Left hindlimb (tissue), 1 donor: ENCODE measurements around the gene TXLNB.
A peak's percentile ranks its signal among the peaks of the same experiment; 100 is the strongest.
"Not testable (repeated sequence)": the region's sequence is repeated elsewhere in the genome, so short reads cannot be mapped to it uniquely, and the experiment has no call there.

Experiments
- DNase-seq: peaks from one replicate; pipeline ENCODE4 v3.0.0-alpha.2; 2018

The TXLNB gene

DNA sequence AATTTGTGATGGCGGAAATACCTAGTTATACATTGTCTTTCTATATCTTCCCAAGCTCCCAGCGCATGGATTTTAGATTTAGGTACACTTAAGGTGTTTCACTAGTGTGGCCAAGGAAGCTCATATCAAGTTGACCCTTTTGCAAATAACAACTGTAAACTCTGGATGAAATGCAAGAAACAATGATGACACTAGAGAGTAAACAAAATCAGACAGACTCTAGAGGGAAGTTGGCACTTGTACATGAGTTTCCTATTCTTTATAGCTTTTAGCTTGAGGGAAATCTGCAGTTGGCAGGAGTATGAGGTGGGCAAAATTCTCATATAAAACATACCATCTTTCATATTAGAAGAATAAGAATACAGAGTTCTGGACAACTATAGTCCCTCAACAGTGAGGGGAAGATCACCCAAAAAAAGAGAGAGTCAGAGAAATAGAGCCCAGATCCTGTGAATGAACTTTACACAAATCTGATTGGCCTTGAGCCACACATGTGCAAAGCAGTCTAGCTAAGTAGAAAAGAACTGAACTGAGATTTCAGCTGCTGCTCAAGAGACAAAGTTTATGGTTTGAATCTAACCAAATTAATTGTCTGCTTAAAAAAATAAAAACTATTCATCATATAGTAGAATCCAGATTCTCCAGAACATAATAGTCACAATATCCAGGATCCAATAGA is 26.1 kb downstream of the TXLNB start:
- no peak for DNase-seq

GRCh38 chr6:139262519-139263300 is 29.1 kb downstream of the TXLNB start:
- DNase-seq, result no peak

GRCh38 chr6:139257821-139258398 is 33.9 kb downstream of the TXLNB start:
- no peak for DNase-seq

GRCh38 chr6:139257291-139257690 is 34.5 kb downstream of the TXLNB start:
- DNase-seq, result no peak

DNA sequence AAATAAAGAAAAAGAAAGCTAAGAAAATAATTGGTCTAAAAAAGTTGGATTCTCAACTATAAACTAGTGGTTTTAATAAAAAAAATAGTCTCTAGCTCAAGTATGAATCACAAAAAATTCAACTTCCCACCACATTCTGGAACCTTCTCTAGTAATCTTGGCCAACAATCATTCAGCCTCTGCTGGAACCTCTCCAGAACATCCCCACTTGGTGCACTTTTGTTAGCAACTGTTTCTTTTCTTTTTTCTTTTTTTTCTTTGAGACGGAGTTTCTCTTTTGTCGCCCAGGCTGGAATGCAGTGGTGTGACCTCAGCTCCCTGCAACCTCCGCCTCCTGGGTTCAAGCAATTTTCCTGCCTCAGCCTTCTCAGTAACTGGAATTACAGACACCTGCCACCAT is 35.7 kb downstream of the TXLNB start:
- DNase-seq, result peak; percentile 59

- DNase-seq, result no peak
Observed at GRCh38 chr6:139254196-139254595, 37.6 kb downstream of the TXLNB start.

DNA sequence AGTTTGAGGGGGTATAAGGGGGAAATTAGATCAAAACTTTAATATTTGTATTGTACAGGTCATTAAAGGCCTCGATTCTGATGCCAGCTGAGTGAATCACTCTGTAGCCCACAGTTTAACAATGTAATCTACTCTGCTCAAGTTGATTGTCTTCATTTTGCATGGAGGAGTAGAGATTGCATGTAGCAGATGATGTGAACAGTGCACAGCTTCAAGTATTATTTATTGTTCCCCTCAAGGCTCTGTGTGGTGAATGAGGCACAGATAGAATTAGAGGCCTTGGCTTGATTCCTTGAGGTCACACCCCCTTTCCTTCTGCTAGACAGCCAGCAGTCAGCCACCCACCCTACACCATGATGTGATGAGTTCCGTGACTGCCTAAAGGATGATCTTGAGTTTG is 38.1 kb downstream of the TXLNB start:
- DNase-seq, result no peak

DNA sequence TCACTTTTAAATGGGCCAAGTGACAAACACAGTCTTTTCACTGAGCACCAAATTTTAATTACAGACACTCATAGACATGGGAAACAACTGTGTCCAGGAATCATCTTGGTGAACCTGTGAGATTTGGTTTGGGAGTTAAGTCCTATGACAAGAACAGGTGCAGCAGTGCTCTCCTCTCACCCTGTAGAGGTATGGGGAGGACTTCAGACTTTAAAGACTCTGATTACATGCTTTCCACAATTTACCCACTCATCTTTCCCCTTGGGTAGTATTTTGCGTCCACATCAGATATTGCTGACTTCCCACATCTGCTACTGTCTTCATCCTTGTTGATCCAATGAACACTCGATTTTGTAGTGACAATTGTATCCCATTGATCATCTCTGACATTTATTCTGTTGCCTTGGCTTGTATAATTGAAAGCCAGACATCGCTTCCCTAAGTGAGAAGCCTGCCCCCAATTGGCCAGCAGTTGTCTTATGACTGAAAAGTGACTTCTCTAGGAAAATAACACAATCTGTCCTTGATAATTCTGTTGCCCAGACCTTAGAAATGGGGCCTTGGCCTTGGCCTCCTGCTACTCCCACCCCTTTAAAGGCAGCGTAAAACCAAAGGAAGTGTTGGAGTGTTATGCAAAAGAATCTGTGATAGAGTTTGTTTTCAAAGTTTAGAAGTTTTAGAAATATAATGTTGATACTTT is 40.0 kb downstream of the TXLNB start:
- DNase-seq, result no peak

DNA sequence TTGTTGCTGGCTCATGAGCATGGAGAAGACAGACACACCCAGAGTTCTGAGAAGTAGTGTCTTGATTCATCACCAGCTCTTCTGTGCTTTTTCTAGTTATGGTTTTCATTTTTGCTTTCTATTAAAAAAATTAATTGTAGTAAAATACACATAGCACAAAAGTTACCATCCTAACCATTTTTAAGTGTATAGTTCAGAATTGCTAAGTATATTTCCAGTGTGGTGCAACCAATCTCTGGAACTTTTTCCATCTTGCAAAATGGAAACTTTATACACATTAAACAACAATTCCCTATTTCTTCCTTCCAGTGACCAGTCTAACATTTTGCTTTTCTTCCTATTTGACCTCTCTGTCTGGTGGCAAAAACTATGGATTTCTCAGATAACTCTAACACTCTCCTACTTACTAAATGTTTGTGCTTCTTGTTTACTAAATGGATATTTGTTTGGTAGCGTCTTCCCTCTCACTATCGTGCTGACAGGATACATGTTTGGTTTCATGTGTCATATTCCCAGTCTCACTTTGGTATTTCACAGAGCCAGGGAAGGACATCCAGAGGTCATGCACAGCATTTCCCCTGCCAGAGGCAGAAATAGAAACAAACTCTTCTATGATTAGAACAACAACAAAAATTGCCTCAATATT is 40.6 kb downstream of the TXLNB start:
- no peak for DNase-seq

DNA sequence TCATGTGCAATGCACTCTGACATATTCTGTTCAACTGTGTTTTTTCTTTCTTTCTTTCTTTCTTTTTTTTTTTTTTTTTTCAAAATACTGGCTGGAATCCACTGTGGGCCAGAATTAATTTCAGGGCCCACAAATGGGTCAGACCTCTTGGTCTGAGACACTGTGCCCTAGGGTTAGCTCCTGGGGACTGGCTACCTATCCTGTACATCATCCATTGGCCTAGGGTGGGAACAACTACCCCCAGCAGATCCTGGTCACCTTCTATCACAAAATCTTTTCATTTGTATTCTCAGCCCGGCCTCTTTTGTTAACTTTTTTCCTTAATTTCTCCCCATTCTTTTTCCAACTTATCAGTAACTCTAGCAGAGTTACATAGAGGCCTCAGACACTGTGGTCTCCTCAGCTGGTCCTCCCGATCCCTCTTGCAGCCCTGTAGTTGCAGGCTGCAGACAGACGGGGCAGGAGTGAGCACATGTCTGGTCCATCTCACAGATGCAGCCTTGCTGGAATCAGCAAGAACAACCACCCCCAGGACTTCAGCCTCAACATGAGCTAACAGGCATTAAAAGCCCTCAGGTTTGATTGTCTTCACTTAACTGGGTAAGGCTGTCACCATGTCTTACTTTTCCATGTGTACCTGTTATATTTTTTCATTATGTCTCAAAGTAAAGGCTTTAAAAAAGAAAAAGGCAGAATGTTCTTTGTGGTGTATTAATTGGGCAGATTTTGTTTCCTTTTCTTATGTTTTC is 41.3 kb downstream of the TXLNB start:
- no peak for DNase-seq

DNA sequence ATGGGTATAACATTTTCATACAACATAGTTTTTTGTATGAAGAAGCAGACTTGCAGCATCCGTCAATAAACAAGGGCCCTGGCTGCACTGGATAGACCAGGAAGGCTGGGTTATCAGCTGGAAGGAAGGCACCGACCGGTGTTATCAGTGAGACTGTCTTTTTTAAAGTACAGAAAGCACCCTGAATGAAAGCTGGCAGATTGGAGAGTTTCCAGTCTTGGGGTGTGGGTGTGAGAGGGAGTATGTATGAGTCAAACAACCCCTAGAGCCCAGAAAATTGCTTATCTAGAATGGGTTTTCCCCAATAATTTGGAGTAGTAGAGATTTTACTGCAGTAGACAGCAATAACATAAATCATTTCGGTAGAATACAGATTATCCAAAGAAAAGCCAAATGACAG is 42.4 kb downstream of the TXLNB start:
- no peak for DNase-seq

- no peak for DNase-seq
Observed at GRCh38 chr6:139248911-139249310, 42.9 kb downstream of the TXLNB start.

- no peak for DNase-seq
Observed at GRCh38 chr6:139247618-139248017, 44.2 kb downstream of the TXLNB start.

DNA sequence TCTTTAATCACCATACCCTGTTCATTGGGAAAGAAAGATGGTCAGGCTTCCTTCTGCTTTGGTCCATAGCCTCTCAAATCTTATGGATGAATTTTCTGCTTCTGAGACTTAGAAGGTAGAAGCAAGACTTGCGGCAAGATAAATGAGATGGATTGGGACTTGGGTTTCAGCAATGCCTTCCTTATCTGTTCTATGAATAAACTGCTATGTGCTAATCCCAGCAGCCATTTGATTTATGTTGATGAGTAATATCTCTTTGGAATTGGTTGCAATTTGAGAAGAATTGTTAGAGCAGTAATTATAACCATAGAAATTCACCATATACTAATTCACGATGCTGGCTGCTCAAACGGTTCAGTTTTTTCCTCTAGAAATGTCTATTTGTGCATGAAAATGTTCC is 48.3 kb downstream of the TXLNB start:
- no peak for DNase-seq

DNA sequence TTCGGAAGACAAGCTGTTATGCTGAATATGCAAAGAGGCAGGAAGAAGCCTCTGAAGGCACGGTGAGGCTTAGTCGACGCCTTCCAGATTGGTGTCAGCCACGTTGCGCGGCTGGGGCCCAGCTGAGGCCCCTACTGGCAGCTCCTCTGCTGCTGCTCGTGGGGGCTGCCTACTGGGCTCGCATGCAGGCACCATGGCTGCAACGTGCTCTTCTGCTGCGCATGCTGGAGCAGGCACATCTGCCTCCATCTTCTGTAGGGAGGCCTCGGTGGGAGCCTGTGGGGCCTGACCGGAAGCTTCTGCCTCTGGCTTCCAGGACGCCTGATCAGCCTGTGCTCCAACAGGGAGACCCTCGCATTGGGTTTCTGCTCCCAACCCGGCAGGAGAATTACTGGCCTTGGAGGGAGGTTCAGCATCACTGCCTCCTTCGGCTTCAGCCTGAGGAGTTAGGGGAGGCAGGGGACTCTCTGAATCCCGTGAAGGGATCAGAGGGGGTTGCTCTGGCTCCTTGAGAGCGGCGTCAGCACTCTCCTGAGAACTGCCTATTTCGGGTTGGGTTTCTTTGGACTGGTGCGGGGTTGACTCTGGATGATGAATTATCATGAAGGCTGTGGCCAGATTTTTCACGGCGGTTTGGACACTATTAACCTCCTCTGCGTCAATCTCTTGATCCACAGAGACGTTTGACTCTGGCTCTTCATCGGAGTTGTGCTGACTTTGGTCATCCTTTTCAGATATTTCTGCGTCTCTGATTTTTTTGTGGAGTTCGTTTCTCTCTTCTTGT is 49.1 kb downstream of the TXLNB start:
- no peak for DNase-seq

- DNase-seq, result peak; percentile 69
Observed at GRCh38 chr6:139240161-139241010, 51.4 kb downstream of the TXLNB start.

DNA sequence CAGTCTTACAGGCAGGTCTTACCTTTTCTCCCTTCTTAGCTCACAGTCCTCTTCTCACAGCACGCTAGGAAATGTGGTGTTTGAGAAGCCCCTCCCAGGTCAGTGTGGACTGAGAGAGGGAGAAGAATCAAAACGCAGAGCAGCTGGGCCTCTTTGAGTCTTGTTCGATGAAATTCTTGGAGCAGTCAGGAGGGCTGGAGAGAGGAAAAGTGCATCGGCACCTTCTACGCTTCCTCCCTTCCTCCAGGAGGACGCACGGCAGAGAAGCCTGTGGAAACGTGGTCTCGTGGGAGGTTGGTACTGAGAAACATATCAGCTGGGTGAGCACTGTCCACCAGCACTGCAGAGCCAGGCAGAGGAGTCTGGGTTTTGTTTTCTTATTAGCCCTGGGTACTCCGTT is 52.7 kb downstream of the TXLNB start:
- DNase-seq, result no peak

GRCh38 chr6:139236105-139236504 is 55.7 kb downstream of the TXLNB start:
- DNase-seq, result no peak

DNA sequence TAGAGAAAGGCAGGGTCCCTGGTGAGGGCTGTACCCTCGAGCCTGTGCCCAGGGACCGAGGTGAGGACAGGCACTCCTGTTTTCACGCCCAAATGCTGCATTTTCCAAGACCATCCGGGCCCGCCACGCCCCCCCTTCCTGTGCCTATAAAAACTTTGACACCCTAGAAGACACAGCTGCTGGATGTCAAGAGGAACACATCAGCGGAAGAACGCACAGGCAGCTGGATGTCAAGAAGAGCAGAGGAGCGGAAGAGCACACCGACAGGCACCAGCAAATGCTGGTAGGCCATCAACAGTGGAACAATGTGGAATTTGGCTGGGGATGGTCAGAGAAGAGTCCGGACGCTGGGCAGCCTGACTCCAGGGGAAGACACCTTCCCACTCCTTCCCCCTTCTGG is 56.1 kb downstream of the TXLNB start:
- no peak for DNase-seq

DNA sequence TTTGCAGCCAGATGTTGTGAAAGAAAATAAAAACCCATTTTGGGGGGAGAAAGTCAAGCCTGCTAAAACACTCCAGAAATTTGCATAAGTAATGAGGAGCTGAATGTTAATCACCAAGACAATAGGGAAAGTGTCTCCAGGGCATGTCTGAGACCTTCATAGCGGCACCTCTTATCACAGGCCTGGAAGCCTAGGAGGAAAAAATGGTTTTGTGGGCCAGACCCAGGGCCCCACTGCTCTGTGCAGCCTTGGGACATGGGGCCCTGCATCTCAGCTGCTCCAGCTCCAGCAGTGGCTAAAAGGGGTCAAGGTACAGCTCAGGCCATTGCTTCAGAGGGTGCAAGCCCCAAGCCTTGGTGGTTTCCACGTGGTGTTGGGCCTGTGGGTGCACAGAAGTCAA is 57.6 kb downstream of the TXLNB start:
- not testable (repeated sequence) for DNase-seq

GRCh38 chr6:139231206-139231605 is 60.6 kb downstream of the TXLNB start:
- no peak for DNase-seq
